GM19023 (cell line): Measurements from ENCODE around the gene GJA9.

Source experiments
- ATAC-seq: cut with Tn5 transposase; IDR thresholded peaks from one replicate; pipeline ENCODE4 v1.9.1; 2021; ENCODE audit warnings: mild to moderate bottlenecking, moderate library complexity; ENCODE audit not compliant: unreplicated experiment

The GJA9 gene

GRCh38 chr1:38832370-38832734 lies 49.0 kb downstream of the GJA9 start:
- no peak for ATAC-seq

DNA sequence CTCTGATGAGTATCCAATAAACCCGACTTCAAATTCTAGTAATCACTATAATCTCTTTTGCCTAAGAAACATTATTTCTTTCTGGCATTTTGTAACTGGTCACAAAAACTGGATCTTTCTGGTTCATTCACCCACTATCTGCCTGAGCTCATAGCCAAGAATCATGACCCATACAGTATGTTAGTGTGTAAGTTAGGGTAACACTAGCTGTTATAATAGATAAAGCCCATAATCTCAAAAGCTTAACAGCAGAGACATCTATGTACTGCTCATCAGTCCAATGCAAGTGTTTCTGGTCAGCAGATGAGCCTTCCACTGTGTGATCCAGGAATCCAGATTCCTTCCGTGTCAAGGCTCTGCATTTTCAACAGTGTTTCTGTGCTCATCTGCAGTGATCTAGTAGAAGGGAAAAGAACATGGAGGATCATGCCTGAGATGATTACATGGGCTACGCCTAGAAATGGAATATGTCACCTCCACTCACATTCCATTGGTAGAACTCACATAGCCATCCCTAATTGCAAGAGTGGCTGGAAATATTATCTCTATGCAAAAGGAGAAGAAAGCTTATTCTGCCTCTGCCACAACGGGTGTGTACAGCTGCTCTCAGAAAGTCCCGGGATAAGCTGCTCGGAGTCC lies 49.5 kb downstream of the GJA9 start:
- ATAC-seq: no peak

GRCh38 chr1:38829368-38829767 lies 52.0 kb downstream of the GJA9 start:
- no peak for ATAC-seq

GRCh38 chr1:38827318-38827717 lies 54.1 kb downstream of the GJA9 start:
- ATAC-seq: no peak

DNA sequence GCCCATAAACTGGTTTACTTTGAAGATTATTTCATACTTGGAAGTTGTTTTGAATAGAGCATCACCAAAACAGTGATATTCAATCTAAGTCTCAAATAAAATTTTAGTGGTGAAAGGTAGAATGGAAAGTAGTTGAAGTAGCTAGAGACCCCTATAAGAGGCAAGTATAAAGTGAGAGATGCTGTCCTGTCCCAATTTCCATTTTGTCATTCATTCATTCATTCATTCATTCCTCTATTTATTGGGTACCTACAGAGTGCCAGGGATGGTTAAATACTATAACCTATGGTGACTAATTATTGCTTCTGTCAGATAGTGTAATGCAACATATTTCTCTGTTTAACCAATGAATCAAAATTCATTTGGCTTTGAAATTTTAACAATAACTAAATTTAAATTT lies 54.5 kb downstream of the GJA9 start:
- ATAC-seq: no peak

- ATAC-seq: no peak
Observed at GRCh38 chr1:38826262-38826661, 55.1 kb downstream of the GJA9 start.
